Keratinocyte (primary cell): ENCODE results near the gene DDIT3.
"Not testable (repeated sequence)": the region's sequence is repeated elsewhere in the genome, so short reads cannot be mapped to it uniquely, and the experiment has no call there.

Source experiments
- EZH2 ChIP-seq: IDR thresholded peaks from one replicate; pipeline ENCODE4 v1.6.1; 2012; ENCODE audit warnings: inconsistent platforms, mild to moderate bottlenecking, low read length, moderate library complexity
- TF ChIP-seq, protein P1 (sequence below), 3 experiments: IDR thresholded peaks in 1 of 3; conservative IDR thresholded peaks in 1 of 3; optimal IDR thresholded peaks in 1 of 3; 2 replicates in 2 of 3; 3 replicates in 1 of 3; pipeline versions ENCODE3 to v1.5.1; 2011; ENCODE audit warnings: low read length in 3 of 3, mild to moderate bottlenecking in 3 of 3, moderate library complexity in 2 of 3, control low read depth in 1 of 3, inconsistent platforms in 1 of 3; ENCODE audit not compliant: insufficient read depth in 2 of 3; ENCODE audit errors: extremely low read depth in 1 of 3

DNA sequence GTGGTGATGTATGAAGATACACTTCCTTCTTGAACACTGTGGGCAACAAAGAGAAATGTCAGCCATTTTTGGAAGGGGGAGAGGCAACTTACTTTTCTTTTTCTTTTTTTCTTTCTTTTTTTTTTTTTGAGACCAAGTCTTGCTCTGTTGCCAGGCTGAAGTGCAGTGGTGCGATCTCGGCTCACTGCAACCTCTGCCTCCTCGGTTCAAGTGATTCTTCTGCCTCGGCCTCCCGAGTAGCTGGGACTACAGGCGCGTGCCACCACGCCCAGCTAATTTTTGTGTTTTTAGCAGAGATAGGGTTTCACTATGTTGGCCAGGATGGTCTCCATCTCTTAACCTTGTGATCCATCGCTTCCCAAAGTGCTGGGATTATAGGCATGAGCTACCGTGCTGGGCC is 2.6 kb downstream of the DDIT3 start:
- TF ChIP-seq, protein P1, sequence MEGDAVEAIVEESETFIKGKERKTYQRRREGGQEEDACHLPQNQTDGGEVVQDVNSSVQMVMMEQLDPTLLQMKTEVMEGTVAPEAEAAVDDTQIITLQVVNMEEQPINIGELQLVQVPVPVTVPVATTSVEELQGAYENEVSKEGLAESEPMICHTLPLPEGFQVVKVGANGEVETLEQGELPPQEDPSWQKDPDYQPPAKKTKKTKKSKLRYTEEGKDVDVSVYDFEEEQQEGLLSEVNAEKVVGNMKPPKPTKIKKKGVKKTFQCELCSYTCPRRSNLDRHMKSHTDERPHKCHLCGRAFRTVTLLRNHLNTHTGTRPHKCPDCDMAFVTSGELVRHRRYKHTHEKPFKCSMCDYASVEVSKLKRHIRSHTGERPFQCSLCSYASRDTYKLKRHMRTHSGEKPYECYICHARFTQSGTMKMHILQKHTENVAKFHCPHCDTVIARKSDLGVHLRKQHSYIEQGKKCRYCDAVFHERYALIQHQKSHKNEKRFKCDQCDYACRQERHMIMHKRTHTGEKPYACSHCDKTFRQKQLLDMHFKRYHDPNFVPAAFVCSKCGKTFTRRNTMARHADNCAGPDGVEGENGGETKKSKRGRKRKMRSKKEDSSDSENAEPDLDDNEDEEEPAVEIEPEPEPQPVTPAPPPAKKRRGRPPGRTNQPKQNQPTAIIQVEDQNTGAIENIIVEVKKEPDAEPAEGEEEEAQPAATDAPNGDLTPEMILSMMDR (optimal IDR thresholded peaks at IDR 0.05 in 1 of 3, IDR thresholded peaks at IDR 0.05 in 1 of 3, conservative IDR thresholded peaks at IDR 0.05 in 1 of 3; ENCODE audit: extremely low read depth in 1 of 3, insufficient read depth in 2 of 3, low read length in 3 of 3) = not testable (repeated sequence)
- TF ChIP-seq EZH2 = not testable (repeated sequence)
